ENCODE data around the gene ABCB10. TPM values are rescaled to one million over a fixed set of nuclear protein-coding genes. Genes with fewer than 3 reads are reported as not detected.

ABCB10 gene
- total and polyA plus RNA-seq, 2 donors (not counting 1 experiment from before 2014, with no cell fraction given) = 11.3 to 14.9 TPM

- Histone ChIP-seq H4K20me1 (ENCODE audit: control insufficient read depth, extremely low read depth, insufficient read depth, low read length) (no peaks in the 10 kb centered on the region), H3K36me3 (ENCODE audit: control insufficient read depth, insufficient read depth, low read length) (no peaks in the 10 kb centered on the region), H3K27me3 (ENCODE audit: control insufficient read depth, insufficient read depth, low read length) (no peaks in the 10 kb centered on the region), H3K79me2 (ENCODE audit: control insufficient read depth, insufficient read depth, low read length) (peaks cover 19% of the 10 kb centered on the region), H3K4me1 (ENCODE audit: control insufficient read depth, extremely low read depth, insufficient read depth, low read length) (peaks cover 3% of the 10 kb centered on the region), H3K4me3 (replicated peaks in 1 of 4; ENCODE audit: control extremely low read depth in 1 of 4, insufficient read depth in 1 of 4, low read depth in 3 of 4, low read length in 4 of 4) (peak overlapping the region; percentile 97 to 100 (median 98)), H3K4me2 (ENCODE audit: extremely low read depth, insufficient read depth, low read length) (peak overlapping the region; percentile 93), H3K9me3 (ENCODE audit: control insufficient read depth, insufficient read depth, low read depth, low read length) (no peaks in the 10 kb centered on the region), H2AFZ (ENCODE audit: low read length) (peak overlapping the region; percentile 72), H3K27ac (ENCODE audit: insufficient read depth, low read length) (peak overlapping the region; percentile 89), H3K9ac (ENCODE audit: insufficient read depth, low read length) (peak overlapping the region; percentile 96)
- no peak for TF ChIP-seq CTCF (conservative IDR thresholded peaks at IDR 0.05 in 1 of 2, IDR thresholded peaks at IDR 0.05 in 1 of 2; ENCODE audit: low read depth in 1 of 2, low read length in 2 of 2)
- TF ChIP-seq EZH2 (IDR thresholded peaks at IDR 0.05; ENCODE audit: low read length, missing control alignments) = no peak
- peak in 1 of 2 donors; percentile 5 for DNase-seq (ENCODE audit: low read depth in 2 of 2)
Measured at GRCh38 chr1:229507502-229507901, 51.0 kb downstream of the ABCB10 start.

GRCh38 chr1:229506633-229507032 lies 51.9 kb downstream of the ABCB10 start:
- H3K4me3 ChIP-seq (replicated peaks in 1 of 4; ENCODE audit: control extremely low read depth in 1 of 4, insufficient read depth in 1 of 4, low read depth in 3 of 4, low read length in 4 of 4) = peak overlapping the region; percentile 2 to 100 (median 98)
- no peaks in the 10 kb centered on the region for H3K9me3 ChIP-seq (ENCODE audit: control insufficient read depth, insufficient read depth, low read depth, low read length)
- peak overlapping the region; percentile 40 for H3K4me2 ChIP-seq (ENCODE audit: extremely low read depth, insufficient read depth, low read length)
- DNase-seq (ENCODE audit: low read depth in 2 of 2) = no peak
- H3K9ac ChIP-seq (ENCODE audit: insufficient read depth, low read length) = no peak overlapping the region
- H2AFZ ChIP-seq (ENCODE audit: low read length) = no peak overlapping the region
- TF ChIP-seq EZH2 (IDR thresholded peaks at IDR 0.05; ENCODE audit: low read length, missing control alignments) = no peak
- no peak for TF ChIP-seq CTCF (conservative IDR thresholded peaks at IDR 0.05 in 1 of 2, IDR thresholded peaks at IDR 0.05 in 1 of 2; ENCODE audit: low read depth in 1 of 2, low read length in 2 of 2)
- no peak overlapping the region for H3K27ac ChIP-seq (ENCODE audit: insufficient read depth, low read length)
- no peaks in the 10 kb centered on the region for H3K27me3 ChIP-seq (ENCODE audit: control insufficient read depth, insufficient read depth, low read length)
- H4K20me1 ChIP-seq (ENCODE audit: control insufficient read depth, extremely low read depth, insufficient read depth, low read length) = no peaks in the 10 kb centered on the region
- peaks cover 3% of the 10 kb centered on the region for H3K4me1 ChIP-seq (ENCODE audit: control insufficient read depth, extremely low read depth, insufficient read depth, low read length)
- H3K36me3 ChIP-seq (ENCODE audit: control insufficient read depth, insufficient read depth, low read length) = no peaks in the 10 kb centered on the region
- peaks cover 19% of the 10 kb centered on the region for H3K79me2 ChIP-seq (ENCODE audit: control insufficient read depth, insufficient read depth, low read length)

- H2AFZ ChIP-seq (ENCODE audit: low read length) = no peak overlapping the region
- H3K4me3 ChIP-seq (replicated peaks in 1 of 4; ENCODE audit: control extremely low read depth in 1 of 4, insufficient read depth in 1 of 4, low read depth in 3 of 4, low read length in 4 of 4) = no peak overlapping the region
- H3K79me2 ChIP-seq (ENCODE audit: control insufficient read depth, insufficient read depth, low read length) = no peaks in the 10 kb centered on the region
- H4K20me1 ChIP-seq (ENCODE audit: control insufficient read depth, extremely low read depth, insufficient read depth, low read length) = no peaks in the 10 kb centered on the region
- DNase-seq (ENCODE audit: low read depth in 2 of 2) = no peak
- no peaks in the 10 kb centered on the region for H3K4me1 ChIP-seq (ENCODE audit: control insufficient read depth, extremely low read depth, insufficient read depth, low read length)
- H3K9ac ChIP-seq (ENCODE audit: insufficient read depth, low read length) = no peak overlapping the region
- peaks cover 3% of the 10 kb centered on the region for H3K36me3 ChIP-seq (ENCODE audit: control insufficient read depth, insufficient read depth, low read length)
- no peaks in the 10 kb centered on the region for H3K27me3 ChIP-seq (ENCODE audit: control insufficient read depth, insufficient read depth, low read length)
- no peak overlapping the region for H3K4me2 ChIP-seq (ENCODE audit: extremely low read depth, insufficient read depth, low read length)
- H3K27ac ChIP-seq (ENCODE audit: insufficient read depth, low read length) = no peak overlapping the region
- TF ChIP-seq EZH2 (IDR thresholded peaks at IDR 0.05; ENCODE audit: low read length, missing control alignments) = no peak
- TF ChIP-seq CTCF (conservative IDR thresholded peaks at IDR 0.05 in 1 of 2, IDR thresholded peaks at IDR 0.05 in 1 of 2; ENCODE audit: low read depth in 1 of 2, low read length in 2 of 2) = no peak
- H3K9me3 ChIP-seq (ENCODE audit: control insufficient read depth, insufficient read depth, low read depth, low read length) = no peaks in the 10 kb centered on the region
Measured at GRCh38 chr1:229495782-229496181, 62.7 kb downstream of the ABCB10 start.

Data from fibroblast of lung (primary cell).